GM18873 (cell line): ENCODE measurements around the gene CD22.
"Not testable (repeated sequence)": the region's sequence is repeated elsewhere in the genome, so short reads cannot be mapped to it uniquely, and the experiment has no call there.

ENCODE experiments used
- ATAC-seq: cut with Tn5 transposase; IDR thresholded peaks from one replicate; pipeline ENCODE4 v1.9.1; 2021; ENCODE audit warnings: mild to moderate bottlenecking, moderate library complexity, moderate number of reproducible peaks; ENCODE audit not compliant: unreplicated experiment, low FRiP score

Gene CD22

DNA sequence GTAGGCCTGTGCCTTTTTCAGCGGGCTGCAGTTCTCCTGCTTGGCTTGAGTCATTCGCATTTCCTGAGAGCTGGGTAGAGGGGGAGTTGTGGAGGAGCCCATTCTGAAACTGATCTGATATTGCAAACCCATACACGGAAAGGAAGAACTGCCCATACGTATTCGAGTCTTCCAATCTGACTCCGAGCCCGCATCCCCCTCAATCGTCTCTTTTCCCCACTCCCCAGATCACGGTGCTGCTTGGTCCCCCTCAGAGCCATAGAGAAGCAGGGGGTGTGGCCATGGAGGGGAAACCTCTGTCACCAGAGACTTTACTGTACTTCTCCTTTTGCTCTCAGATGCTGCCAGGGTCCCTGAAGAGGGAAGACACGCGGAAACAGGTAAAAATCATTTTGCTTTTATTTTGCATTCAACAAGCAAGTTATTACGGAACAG is at the start of gene CD22:
Gene CD22, plus strand, starts transcription at position 337 of the 435 bp plus-strand sequence. CDS start 2,854 bp downstream, outside the sequence.
- ATAC-seq = no peak

DNA sequence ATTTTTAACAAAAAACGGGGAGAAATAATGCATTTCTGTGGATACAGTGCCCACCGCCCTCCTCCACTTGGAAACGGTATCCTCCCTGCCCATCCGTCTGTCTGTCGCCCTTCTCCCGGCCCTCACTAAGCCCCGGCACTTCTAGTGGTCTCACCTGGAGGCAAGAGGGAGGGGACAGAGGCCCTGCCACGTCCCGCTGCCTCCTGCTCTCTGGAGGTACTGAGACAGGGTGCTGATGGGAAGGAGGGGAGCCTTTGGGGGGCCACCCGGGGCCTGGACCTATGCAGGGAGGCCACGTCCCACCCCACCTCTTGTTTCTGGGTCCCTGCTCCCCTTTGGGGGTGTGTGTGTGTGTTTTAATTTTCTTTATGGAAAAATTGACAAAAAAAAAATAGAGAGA is 49.6 kb upstream of the CD22 start:
- ATAC-seq = no peak

DNA sequence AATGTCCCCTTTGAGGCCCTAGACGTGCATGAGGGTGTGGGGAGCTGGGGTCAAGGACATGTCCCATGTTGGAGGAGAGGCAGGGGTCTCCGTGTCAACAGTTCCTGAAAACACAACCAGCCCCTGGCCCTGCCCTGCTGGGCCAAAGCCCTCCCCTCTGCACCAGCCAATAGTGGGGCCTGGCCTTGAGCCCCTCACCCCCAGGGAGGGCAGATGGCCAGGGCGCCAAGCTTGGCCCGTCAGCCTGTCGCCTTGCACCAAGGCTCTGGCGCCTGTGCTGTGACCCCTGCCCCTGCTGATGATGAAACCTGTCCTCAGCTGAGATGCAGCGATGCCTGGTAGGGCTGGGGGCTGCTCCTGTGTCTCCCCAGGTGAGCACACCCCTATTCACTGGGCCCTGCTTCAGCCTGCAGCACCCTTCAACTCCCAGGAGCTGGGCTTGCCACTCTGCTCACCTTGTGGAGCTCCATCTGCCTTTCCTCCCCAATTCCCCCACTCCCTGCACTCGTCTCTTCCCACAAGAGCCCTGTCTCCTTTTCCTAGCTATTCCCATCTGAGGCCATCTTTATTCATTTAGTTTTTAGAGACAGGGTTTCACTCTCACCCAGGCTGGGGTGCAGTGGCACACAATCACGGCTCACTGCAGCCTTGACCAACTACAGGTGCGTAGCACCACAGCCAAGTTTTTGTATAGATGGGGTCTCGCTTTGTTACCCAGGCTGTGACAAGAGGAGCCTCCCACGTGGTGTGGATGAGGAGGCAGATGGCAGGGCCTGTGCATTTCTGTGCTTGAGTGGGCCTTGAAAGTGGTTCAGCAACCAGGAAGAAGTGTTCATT is 48.8 kb upstream of the CD22 start:
- no peak for ATAC-seq

- no peak for ATAC-seq
These were observed 47.7 kb upstream of the CD22 start for GRCh38 chr19:35281303-35281702.

GRCh38 chr19:35284153-35285094 is 44.6 kb upstream of the CD22 start:
- no peak for ATAC-seq

DNA sequence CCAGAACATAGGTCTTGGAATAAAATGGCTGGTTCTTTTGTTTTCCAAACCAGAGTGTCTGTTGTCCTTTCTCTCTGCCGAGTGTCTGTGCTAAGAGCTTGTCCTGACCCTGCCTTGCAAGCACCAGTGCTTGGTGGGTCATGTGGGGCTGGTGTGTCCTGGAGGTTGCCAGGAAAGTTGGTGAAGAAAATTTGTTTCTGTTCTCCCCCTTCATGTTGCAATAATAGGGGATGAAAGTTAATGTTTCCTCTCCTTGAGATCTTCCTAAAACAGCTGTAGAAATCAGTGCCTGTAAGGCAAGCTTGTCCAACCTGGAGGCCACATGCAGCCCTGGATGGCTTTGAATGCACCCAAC is 43.9 kb upstream of the CD22 start:
- ATAC-seq = no peak

- not testable (repeated sequence) for ATAC-seq
These were observed 43.5 kb upstream of the CD22 start for GRCh38 chr19:35285465-35285864.

DNA sequence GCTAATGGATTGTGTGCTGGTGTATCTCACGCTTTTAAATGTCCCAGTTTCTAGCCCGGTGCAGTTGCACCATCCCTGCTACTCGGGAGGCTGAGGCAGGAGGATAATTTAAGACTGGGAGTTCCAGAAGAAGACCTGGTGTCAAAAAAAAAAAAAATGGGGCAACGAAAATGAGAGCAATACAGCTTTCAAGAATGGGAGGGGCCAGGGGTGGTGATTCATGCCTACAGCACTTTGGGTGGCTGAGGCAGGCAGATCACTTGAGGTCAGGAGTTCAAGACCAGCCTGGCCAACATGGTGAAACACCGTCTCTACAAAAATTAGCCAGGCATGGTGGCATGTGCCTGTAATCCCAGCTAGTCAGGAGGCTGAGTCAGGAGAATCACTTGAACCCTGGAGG is 42.9 kb upstream of the CD22 start:
- ATAC-seq = not testable (repeated sequence)

GRCh38 chr19:35287713-35288112 is 41.3 kb upstream of the CD22 start:
- ATAC-seq = no peak

DNA sequence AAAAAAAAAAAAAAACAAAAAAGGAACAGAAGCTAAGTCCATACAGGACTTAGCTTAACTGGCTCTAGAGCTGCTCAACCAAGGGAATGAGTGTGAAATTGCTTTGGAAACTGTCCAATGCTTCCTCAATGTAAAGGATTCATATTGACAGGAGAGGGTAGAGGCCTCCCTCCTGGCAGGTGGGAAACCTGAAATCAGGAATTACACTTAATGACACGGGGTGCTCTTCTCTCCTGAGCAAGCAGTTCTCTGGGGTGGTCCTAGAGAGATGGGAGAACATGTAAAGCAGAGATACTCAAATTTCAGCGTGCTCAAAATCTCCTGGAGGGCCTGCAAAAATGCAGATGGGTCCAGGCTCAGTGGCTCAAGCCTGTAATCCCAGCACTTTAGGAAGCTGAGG is 40.7 kb upstream of the CD22 start:
- ATAC-seq = no peak

- ATAC-seq = no peak
These were observed 40.1 kb upstream of the CD22 start for GRCh38 chr19:35288906-35289305.

DNA sequence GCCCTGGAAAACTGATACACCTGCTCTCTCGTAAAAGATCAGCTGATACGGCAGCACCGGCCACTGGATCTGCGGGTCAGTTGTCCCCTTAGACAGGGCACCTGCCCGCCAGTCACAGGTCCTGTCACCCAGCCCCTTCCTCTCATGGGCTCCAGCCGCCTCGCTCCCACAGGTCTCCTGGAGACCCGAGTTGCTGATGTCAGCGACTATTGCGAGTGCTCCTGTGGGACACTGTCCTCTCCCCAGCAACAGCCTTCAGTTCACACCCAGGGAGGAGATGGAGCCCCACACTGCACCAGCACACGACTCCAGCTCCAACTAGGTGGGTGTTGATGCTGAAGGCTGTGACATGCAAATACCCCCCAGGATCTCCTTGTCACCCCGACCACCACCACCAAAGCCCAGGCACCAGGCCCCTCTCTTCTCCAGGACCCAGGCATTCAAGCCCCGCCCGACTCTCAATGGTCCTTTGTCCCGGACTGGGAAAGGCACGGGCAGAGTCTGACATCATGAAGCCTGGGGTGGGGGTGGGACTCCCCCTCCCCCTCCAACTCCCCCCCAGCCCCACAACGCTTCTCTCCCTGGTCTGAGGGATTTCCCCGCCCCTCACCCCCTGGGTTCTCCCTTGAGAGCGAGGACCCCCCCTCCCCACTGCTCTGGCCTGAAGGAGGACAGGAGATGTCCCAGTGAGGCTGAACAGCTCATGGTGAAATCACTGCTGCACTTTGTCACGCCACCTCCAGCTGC is 38.4 kb upstream of the CD22 start:
- no peak for ATAC-seq

DNA sequence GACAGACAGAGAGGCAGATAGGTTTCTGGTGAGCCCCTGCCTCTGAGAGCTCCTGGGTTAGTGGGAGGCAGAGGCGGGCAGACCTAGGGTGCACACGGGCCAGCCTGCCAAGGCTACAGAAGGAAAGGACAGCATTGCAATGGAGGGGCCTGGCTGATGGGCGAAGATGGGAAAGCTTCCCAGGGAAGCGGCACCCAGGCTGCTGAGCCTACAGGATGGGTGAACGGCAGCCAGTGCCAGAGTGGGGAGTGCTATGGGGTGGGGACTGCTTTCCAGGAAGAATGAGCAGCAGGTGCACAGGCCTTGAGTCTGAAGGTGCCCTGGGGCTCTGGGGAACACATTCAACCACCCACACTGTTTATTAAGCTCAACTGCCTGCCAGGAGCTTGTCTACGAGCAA is 37.7 kb upstream of the CD22 start:
- ATAC-seq = no peak

GRCh38 chr19:35291916-35292315 is 37.1 kb upstream of the CD22 start, which contains the start of gene MAG:
TSS of gene MAG (plus strand) at chr19:35292161. CDS start at chr19:35295409, 3,248 bp downstream.
- no peak for ATAC-seq

DNA sequence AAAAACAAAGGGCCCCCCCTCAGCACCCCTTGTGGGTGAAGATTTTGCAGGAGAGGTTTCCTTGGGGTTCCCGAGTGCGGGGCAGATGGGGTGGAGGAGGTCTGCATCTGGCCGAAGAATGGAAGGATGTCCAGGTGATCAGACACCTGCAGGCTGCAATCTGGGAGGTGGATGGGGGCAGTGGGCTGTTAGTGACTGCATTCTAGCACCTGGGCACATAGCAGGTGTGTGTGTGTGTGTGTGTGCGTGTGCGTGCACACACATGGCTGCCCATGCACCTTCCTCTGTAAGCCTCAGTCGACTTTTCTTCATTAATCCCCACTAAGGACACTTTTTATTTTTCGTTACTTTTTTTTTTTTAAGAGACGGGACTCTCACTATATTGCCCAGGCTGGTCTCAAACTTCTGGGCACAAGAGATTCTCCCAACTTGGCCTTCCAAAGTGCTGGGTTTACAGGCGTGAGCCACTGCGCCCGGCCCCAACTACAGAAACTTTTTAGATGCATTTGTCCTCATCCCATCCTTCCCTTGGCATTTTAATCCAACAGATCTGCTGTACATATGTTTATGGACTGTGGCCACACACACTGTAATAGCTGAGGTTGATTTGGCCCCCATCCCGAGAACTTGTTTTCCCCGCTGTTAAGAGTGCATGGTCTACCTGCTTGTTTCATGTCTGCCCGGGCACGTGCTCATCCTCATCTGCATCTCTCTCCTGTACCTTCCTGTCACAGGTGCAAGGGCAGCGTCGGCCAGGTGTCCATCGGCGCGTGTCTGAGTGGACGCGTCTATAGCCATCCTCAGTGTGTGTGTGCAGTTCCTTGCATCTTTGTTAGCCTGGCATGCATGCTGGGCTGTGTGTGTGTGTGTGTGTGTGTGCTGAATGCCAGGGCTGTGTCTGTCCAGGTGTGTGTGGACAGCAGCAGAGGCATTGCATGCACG is 36.3 kb upstream of the CD22 start:
- ATAC-seq = no peak

GRCh38 chr19:35293363-35293739 is 35.6 kb upstream of the CD22 start:
- ATAC-seq = no peak

DNA sequence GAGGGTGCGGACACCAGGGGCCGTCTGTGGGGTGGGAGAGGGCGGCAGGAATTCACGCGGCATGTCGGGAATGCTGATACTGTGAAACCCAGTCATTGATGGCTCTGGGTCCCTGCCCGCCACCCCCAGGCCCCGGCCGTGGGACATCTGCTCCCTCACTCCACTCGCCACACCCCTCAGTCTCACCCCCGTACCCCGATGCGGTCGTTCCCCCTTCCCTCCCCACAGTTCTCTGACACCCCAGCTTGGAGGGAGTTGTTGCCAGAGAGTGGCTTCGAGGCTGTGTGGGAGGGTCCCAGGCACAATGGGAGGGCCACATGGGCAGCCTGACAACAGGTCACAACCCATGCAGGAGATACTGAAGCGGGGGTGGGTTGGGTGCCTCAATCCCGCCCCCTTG is 35.2 kb upstream of the CD22 start:
- no peak for ATAC-seq

GRCh38 chr19:35294328-35294727 is 34.7 kb upstream of the CD22 start:
- ATAC-seq = no peak
